H9 (cell line): ENCODE data around the gene SNX15. TPM values are rescaled to one million over a fixed set of nuclear protein-coding genes. Genes with fewer than 3 reads are reported as not detected.

Source experiments
- DNase-seq: peaks from one replicate; pipeline ENCODE4 v3.0.0-alpha.2; 2017
- H2AFZ ChIP-seq: one replicate; pipeline ENCODE4 v1.6.1; 2013; ENCODE audit warnings: mild to moderate bottlenecking, low read length, control low read depth, moderate library complexity
- H2AK5ac ChIP-seq: 2 replicates; pipeline ENCODE4 v1.6.1; 2013; ENCODE audit warnings: low read length, control low read depth, mixed read lengths; ENCODE audit not compliant: insufficient read length
- H2BK120ac ChIP-seq: one replicate; pipeline ENCODE4 v1.6.1; 2013; ENCODE audit warnings: low read depth, mild to moderate bottlenecking, low read length, control low read depth, inconsistent platforms; ENCODE audit not compliant: poor library complexity, severe bottlenecking
- H2BK12ac ChIP-seq: 2 replicates; pipeline ENCODE4 v1.6.1; 2013; ENCODE audit warnings: low read length, control low read depth, mixed read lengths, low read depth; ENCODE audit not compliant: insufficient read length
- H2BK15ac ChIP-seq: 2 replicates; pipeline ENCODE4 v1.6.1; 2013; ENCODE audit warnings: low read depth, low read length, control low read depth
- H2BK20ac ChIP-seq: one replicate; pipeline ENCODE4 v1.6.1; 2013; ENCODE audit warnings: low read depth, mild to moderate bottlenecking, low read length, control low read depth, inconsistent platforms; ENCODE audit not compliant: poor library complexity, severe bottlenecking
- H2BK5ac ChIP-seq: 2 replicates; pipeline ENCODE4 v1.6.1; 2013; ENCODE audit warnings: low read length, control low read depth, mixed read lengths; ENCODE audit not compliant: insufficient read length
- H3K14ac ChIP-seq: 2 replicates; pipeline ENCODE4 v1.6.1; 2013; ENCODE audit warnings: low read length, control low read depth; ENCODE audit not compliant: insufficient read depth
- H3K18ac ChIP-seq: 2 replicates; pipeline ENCODE4 v1.6.1; 2013; ENCODE audit warnings: low read depth, mild to moderate bottlenecking, mixed read lengths, low read length, control low read depth; ENCODE audit not compliant: insufficient read length
- H3K23ac ChIP-seq: 2 replicates; pipeline ENCODE4 v1.6.1; 2013; ENCODE audit warnings: low read length, control low read depth, mixed read lengths, low read depth; ENCODE audit not compliant: insufficient read length
- H3K23me2 ChIP-seq: 2 replicates; pipeline ENCODE4 v1.6.1; 2013; ENCODE audit warnings: low read depth, mild to moderate bottlenecking, mixed read lengths, low read length, control low read depth; ENCODE audit not compliant: insufficient read length, poor library complexity, severe bottlenecking
- H3K27ac ChIP-seq: 2 replicates; pipeline ENCODE4 v1.5.1; 2013; ENCODE audit warnings: low read length, control low read depth, mixed read lengths, low read depth; ENCODE audit not compliant: insufficient read length
- H3K27me3 ChIP-seq: 2 replicates; pipeline ENCODE4 v1.6.1; 2013; ENCODE audit warnings: low read length, control low read depth, inconsistent platforms; ENCODE audit not compliant: insufficient read depth
- H3K4ac ChIP-seq: 2 replicates; pipeline ENCODE4 v1.6.1; 2013; ENCODE audit warnings: low read depth, mild to moderate bottlenecking, control low read depth, inconsistent platforms, low read length, moderate library complexity
- H3K4me1 ChIP-seq: 2 replicates; pipeline ENCODE4 v1.6.1; 2013; ENCODE audit warnings: low read length, control low read depth, inconsistent platforms; ENCODE audit not compliant: insufficient read depth
- H3K4me2 ChIP-seq: 2 replicates; pipeline ENCODE4 v1.6.1; 2013; ENCODE audit warnings: low read length, control low read depth, mixed read lengths; ENCODE audit not compliant: insufficient read length, insufficient read depth
- H3K56ac ChIP-seq: 2 replicates; pipeline ENCODE4 v1.6.1; 2013; ENCODE audit warnings: low read depth, mild to moderate bottlenecking, mixed read lengths, low read length, control low read depth; ENCODE audit not compliant: insufficient read length
- H3K79me1 ChIP-seq: 2 replicates; pipeline ENCODE4 v1.6.1; 2013; ENCODE audit warnings: low read depth, mild to moderate bottlenecking, moderate library complexity, low read length, control low read depth, inconsistent platforms; ENCODE audit not compliant: insufficient read depth, poor library complexity, severe bottlenecking
- H3K79me2 ChIP-seq: 2 replicates; pipeline ENCODE4 v1.6.1; 2013; ENCODE audit warnings: low read length, control low read depth, inconsistent platforms; ENCODE audit not compliant: insufficient read depth
- H3K9ac ChIP-seq: 2 replicates; pipeline ENCODE4 v1.6.1; 2013; ENCODE audit warnings: low read length, control low read depth, mixed read lengths; ENCODE audit not compliant: insufficient read length; ENCODE audit errors: extremely low read depth
- H3K9me3 ChIP-seq: one replicate; pipeline ENCODE4 v1.6.1; 2013; ENCODE audit warnings: low read depth, low read length, inconsistent platforms; ENCODE audit not compliant: control insufficient read depth
- H3T11ph ChIP-seq: one replicate; pipeline ENCODE4 v1.6.1; 2013; ENCODE audit warnings: mild to moderate bottlenecking, low read length, control low read depth, inconsistent platforms
- H4K20me1 ChIP-seq: one replicate; pipeline ENCODE4 v1.6.1; 2013; ENCODE audit not compliant: control insufficient read depth, insufficient read length, insufficient read depth
- H4K5ac ChIP-seq: 2 replicates; pipeline ENCODE4 v1.6.1; 2013; ENCODE audit warnings: low read depth, mild to moderate bottlenecking, mixed read lengths, low read length, control low read depth; ENCODE audit not compliant: insufficient read length
- H4K8ac ChIP-seq: replicated peaks from 2 replicates; pipeline ENCODE4 v1.6.1; 2013; ENCODE audit warnings: low read length, control low read depth, mixed read lengths, low read depth; ENCODE audit not compliant: insufficient read length
- H4K91ac ChIP-seq: 2 replicates; pipeline ENCODE4 v1.6.1; 2013; ENCODE audit warnings: low read depth, mild to moderate bottlenecking, moderate library complexity, mixed read lengths, low read length, control low read depth; ENCODE audit not compliant: insufficient read length
- H3K27ac Mint-ChIP-seq, 3 experiments: 2 replicates in 2 of 3; 3 replicates in 1 of 3; pipeline ENCODE4 v1.8.0; 2020 to 2021; ENCODE audit warnings: mixed read lengths in 3 of 3, mild to moderate bottlenecking in 1 of 3, moderate library complexity in 1 of 3
- H3K27me3 Mint-ChIP-seq: 2 replicates; pipeline ENCODE4 v1.8.0; 2021; ENCODE audit warnings: low read depth, mild to moderate bottlenecking, moderate library complexity, mixed read lengths
- H3K36me3 Mint-ChIP-seq, 3 experiments: 2 replicates in 2 of 3; 3 replicates in 1 of 3; pipeline ENCODE4 v1.8.0; 2020 to 2021; ENCODE audit warnings: low read depth in 3 of 3, mixed read lengths in 3 of 3; ENCODE audit not compliant: insufficient read depth in 1 of 3
- H3K4me1 Mint-ChIP-seq, 2 experiments: 2 replicates each; pipeline ENCODE4 v1.8.0; 2020; ENCODE audit warnings: mixed read lengths in 2 of 2
- H3K4me3 Mint-ChIP-seq, 2 experiments: 2 replicates in 1 of 2; 3 replicates in 1 of 2; pipeline ENCODE4 v1.8.0; 2020 to 2021; ENCODE audit warnings: mild to moderate bottlenecking in 2 of 2, mixed read lengths in 2 of 2, moderate library complexity in 1 of 2
- H3K9me3 Mint-ChIP-seq, 2 experiments: 2 replicates in 1 of 2; 3 replicates in 1 of 2; pipeline ENCODE4 v1.8.0; 2020; ENCODE audit warnings: mild to moderate bottlenecking in 2 of 2, mixed read lengths in 2 of 2, moderate library complexity in 1 of 2
- CTCF ChIP-seq: fragments of 200-600 bp; sonication (generic); conservative IDR thresholded peaks from 3 replicates; pipeline ENCODE4 v1.8.0; 2021; ENCODE audit warnings: antibody characterized with exemption, mild to moderate bottlenecking
- WGBS: extraction: QIAGEN DNeasy Blood & Tissue Kit; methylation state at CpG from one replicate; pipeline ENCODE4 v1.1.7; 2013; ENCODE audit warnings: missing lambda C conversion rate, low lambda C conversion rate, mixed read lengths; ENCODE audit not compliant: insufficient read length; ENCODE audit errors: extremely low coverage; 5-methylcytosine and 5-hydroxymethylcytosine counted together
- total RNA-seq: library from RNA; stranded (reverse); gene quantifications from 2 replicates; pipeline ENCODE4 v1.2.1, GENCODE V29; 2021

SNX15 gene
- total RNA-seq, 1 experiment from 2014 or later, result 24.3 TPM

DNA sequence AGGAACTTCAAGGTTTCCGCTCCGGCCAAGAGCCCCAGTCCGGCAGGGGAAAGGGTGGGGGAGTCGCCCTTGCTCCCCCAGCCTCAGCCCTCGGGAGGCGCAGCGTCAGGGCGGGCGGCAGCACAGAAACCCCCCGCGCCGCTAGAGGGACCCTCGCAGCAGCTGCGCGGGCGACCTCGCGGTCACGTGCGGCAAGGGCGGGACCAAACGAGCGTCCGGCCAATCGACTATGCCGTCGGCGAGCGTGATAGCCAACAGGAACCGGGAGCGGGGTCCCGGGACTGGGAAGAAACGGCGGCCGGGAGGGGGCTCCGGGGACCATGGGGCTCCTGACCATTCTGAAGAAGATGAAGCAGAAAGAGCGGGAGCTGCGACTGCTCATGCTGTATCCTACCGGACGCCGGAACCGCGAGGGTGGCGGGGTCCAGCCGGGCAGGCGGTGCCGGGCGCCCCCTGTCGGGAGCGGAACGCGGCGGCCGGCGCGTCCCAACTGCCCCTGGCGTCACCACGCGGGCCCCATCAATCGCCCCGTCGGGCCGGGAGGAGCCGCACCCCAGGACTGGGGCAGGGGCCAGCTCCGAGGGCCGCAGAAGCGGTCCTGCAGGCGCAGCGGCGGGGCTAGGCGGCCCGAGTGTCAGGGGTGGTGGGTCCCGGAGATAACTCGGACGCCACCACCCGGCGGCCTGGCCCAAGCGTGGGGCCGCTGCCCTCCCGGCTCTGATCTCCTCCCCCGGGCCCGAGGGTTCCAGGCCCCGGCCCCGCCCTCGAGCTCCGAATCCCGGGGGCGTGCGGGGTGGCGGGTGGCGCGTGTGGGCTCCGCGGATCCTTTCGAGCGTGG lies 13.1 kb upstream of the SNX15 start, which contains the start of gene ARL2:
Gene ARL2, plus strand, starts transcription at position 273 of the 838 bp plus-strand sequence. Its CDS starts 48 bp downstream, at position 321.
- peaks cover 6 to 9% of the 10 kb centered on the region in 2 experiments for H3K4me1 Mint-ChIP-seq
- H3K79me2 ChIP-seq, result no peaks in the 10 kb centered on the region
- H2BK5ac ChIP-seq, result no peak within 1 kb of the TSS
- H3K27ac ChIP-seq, result no peak within 1 kb of the TSS
- H3K9ac ChIP-seq, result peak within 1 kb of the TSS; percentile 66
- peaks cover 15 to 40% (median 30%) of the 10 kb centered on the region in 3 experiments for H3K36me3 Mint-ChIP-seq
- no peak within 1 kb of the TSS for H3K56ac ChIP-seq
- no peak within 1 kb of the TSS for H2AK5ac ChIP-seq
- H3K27me3 ChIP-seq, result no peaks in the 10 kb centered on the region
- DNase-seq, result peak; percentile 95
- H3T11ph ChIP-seq, result no peak within 1 kb of the TSS
- WGBS, result no CpG with 5 or more reads among the region's 96 CpGs
- H2BK120ac ChIP-seq, result no peak within 1 kb of the TSS
- H3K23me2 ChIP-seq, result peaks cover 7% of the 10 kb centered on the region
- no peak within 1 kb of the TSS for H3K23ac ChIP-seq
- H4K91ac ChIP-seq, result no peak within 1 kb of the TSS
- no peaks in the 10 kb centered on the region for H3K9me3 ChIP-seq
- no peaks in the 10 kb centered on the region for H3K9me3 Mint-ChIP-seq
- no peak within 1 kb of the TSS for H4K5ac ChIP-seq
- H3K79me1 ChIP-seq, result peaks cover 2% of the 10 kb centered on the region
- H3K14ac ChIP-seq, result peak within 1 kb of the TSS; percentile 94
- H3K27me3 Mint-ChIP-seq, result no peaks in the 10 kb centered on the region; the same call in 1 of the 2 replicates
- no peak within 1 kb of the TSS for H2BK12ac ChIP-seq
- no peak within 1 kb of the TSS for H2AFZ ChIP-seq
- H3K4ac ChIP-seq, result no peak within 1 kb of the TSS; the same call in 1 of the 2 replicates
- H3K27ac Mint-ChIP-seq, result peak within 1 kb of the TSS; percentile 92 to 98 (median 97); a peak in 6 of 7 replicates
- H3K4me2 ChIP-seq, result peak within 1 kb of the TSS; percentile 41
- peak; percentile 81 for TF ChIP-seq CTCF
- peak within 1 kb of the TSS; percentile 83 to 92 for H3K4me3 Mint-ChIP-seq
- H2BK15ac ChIP-seq, result peak within 1 kb of the TSS; percentile 91; the same call in 1 of the 2 replicates
- no peak within 1 kb of the TSS for H4K8ac ChIP-seq
- H2BK20ac ChIP-seq, result no peak within 1 kb of the TSS
- no peaks in the 10 kb centered on the region for H3K4me1 ChIP-seq
- no peaks in the 10 kb centered on the region for H4K20me1 ChIP-seq
- peak within 1 kb of the TSS; percentile 90 for H3K18ac ChIP-seq
